HEK293 (cell line): ENCODE measurements around the gene PRIMA1.

Experiments
- CTCF ChIA-PET: fragments of 350-600 bp; formaldehyde crosslinking; extraction: SDS; loops from one replicate; lab custom pipeline; 2021; ENCODE audit warnings: antibody characterized with exemption; lab: Yijun Ruan, JAX
- POLR2A ChIA-PET: fragments of 300-600 bp; formaldehyde crosslinking; extraction: SDS; loops from one replicate; lab custom pipeline; 2020; ENCODE audit warnings: antibody characterized with exemption, inconsistent platforms; lab: Yijun Ruan, JAX
- H3K27ac ChIP-seq: fragments of 200-500 bp; sonication (Bioruptor generic); 2 replicates; pipeline ENCODE4 v1.5.1; 2014; ENCODE audit warnings: low read depth, low read length, control low read depth, inconsistent platforms; ENCODE audit errors: extremely low read depth
- H3K36me3 ChIP-seq, 2 experiments: fragments of 200-500 bp in 1 of 2; sonication (Bioruptor generic) in 1 of 2; 1 replicate in 1 of 2; 2 replicates in 1 of 2; pipeline ENCODE4 v1.5.1; 2014 to 2017; ENCODE audit warnings: inconsistent platforms in 2 of 2, low read length in 2 of 2; ENCODE audit not compliant: control insufficient read depth in 2 of 2, insufficient read depth in 1 of 2
- H3K4me1 ChIP-seq: fragments of 200-500 bp; sonication (Bioruptor generic); 2 replicates; pipeline ENCODE4 v1.5.1; 2014; ENCODE audit warnings: mild to moderate bottlenecking, low read length, inconsistent platforms; ENCODE audit not compliant: control insufficient read depth, insufficient read depth
- H3K4me3 ChIP-seq: 2 replicates; pipeline ENCODE4 v1.5.1; 2011; ENCODE audit warnings: low read depth, mild to moderate bottlenecking, control low read depth, low read length, moderate library complexity
- H3K9me3 ChIP-seq: fragments of 200-500 bp; sonication (Bioruptor generic); 2 replicates; pipeline ENCODE4 v1.5.1; 2014; ENCODE audit warnings: low read depth, low read length, inconsistent platforms; ENCODE audit not compliant: control insufficient read depth, insufficient read depth
- HOXC10 ChIP-seq: sonication (generic); formaldehyde crosslinking; IDR thresholded peaks from 2 replicates; pipeline ENCODE4 v1.8.1; 2023; ENCODE audit warnings: mild to moderate bottlenecking, missing genetic modification reagents
- MEIS1 ChIP-seq: sonication (generic); formaldehyde crosslinking; IDR thresholded peaks from 2 replicates; pipeline ENCODE4 v1.8.1; 2022; ENCODE audit warnings: missing genetic modification reagents, mild to moderate bottlenecking, borderline replicate concordance
- REST ChIP-seq: fragments of 450-650 bp; formaldehyde crosslinking; IDR thresholded peaks from 2 replicates; pipeline ENCODE4 v1.5.1; 2016; ENCODE audit warnings: missing biosample characterization, missing genetic modification characterization
- ZNF10 ChIP-seq: fragments of 450-650 bp; formaldehyde crosslinking; IDR thresholded peaks from 2 replicates; pipeline ENCODE4 v1.5.1; 2017; ENCODE audit warnings: missing biosample characterization, missing genetic modification characterization
- ZNF19 ChIP-seq: fragments of 450-650 bp; formaldehyde crosslinking; IDR thresholded peaks from 2 replicates; pipeline ENCODE4; 2016; ENCODE audit warnings: missing biosample characterization, missing genetic modification characterization, low read depth
- ZNF341 ChIP-seq: fragments of 450-650 bp; formaldehyde crosslinking; IDR thresholded peaks from 2 replicates; pipeline ENCODE4; 2016; ENCODE audit warnings: low read depth, missing biosample characterization, missing genetic modification characterization
- ZNF449 ChIP-seq: fragments of 450-650 bp; formaldehyde crosslinking; IDR thresholded peaks from 2 replicates; pipeline ENCODE4 v1.5.1; 2017; ENCODE audit warnings: missing biosample characterization, mild to moderate bottlenecking, missing genetic modification characterization, moderate library complexity
- ZNF473 ChIP-seq: fragments of 450-650 bp; formaldehyde crosslinking; IDR thresholded peaks from 2 replicates; pipeline ENCODE4 v1.5.1; 2017; ENCODE audit warnings: missing biosample characterization, missing genetic modification characterization
- ZNF48 ChIP-seq: fragments of 450-650 bp; formaldehyde crosslinking; IDR thresholded peaks from 2 replicates; pipeline ENCODE4 v1.5.1; 2016; ENCODE audit warnings: missing biosample characterization, missing genetic modification characterization
- ZNF626 ChIP-seq: fragments of 450-650 bp; sonication (Bioruptor Pico); formaldehyde crosslinking; IDR thresholded peaks from 2 replicates; pipeline ENCODE4 v1.5.1; 2018; ENCODE audit warnings: missing biosample characterization, missing genetic modification characterization, inconsistent platforms
- ZNF670 ChIP-seq: fragments of 450-650 bp; formaldehyde crosslinking; IDR thresholded peaks from 2 replicates; pipeline ENCODE4 v1.5.1; 2016; ENCODE audit warnings: missing biosample characterization, missing genetic modification characterization, low read depth
- TF ChIP-seq, protein P1 (sequence below): sonication (generic); formaldehyde crosslinking; IDR thresholded peaks from 2 replicates; pipeline ENCODE4 v1.8.1; 2022; ENCODE audit warnings: mild to moderate bottlenecking, moderate library complexity, missing genetic modification reagents

PRIMA1 gene

GRCh38 chr14:93701562-93701961 lies 86.7 kb downstream of the PRIMA1 start:
- H3K4me3 ChIP-seq, result no peak overlapping the region
- H3K36me3 ChIP-seq, result no peaks in the 10 kb centered on the region
- ChIA-PET CTCF (interaction anchor here (0.6 kb wide), 1 partner anchor 469 kb away, joined by 3 read pairs; no protein-coding TSS in a partner anchor), POLR2A (no interaction called here)
- 0 out of 2 replicates have a peak, but pooled peaks have one; percentile 18 for TF ChIP-seq ZNF449
- no peak for TF ChIP-seq REST (tag by site-specific recombination)
- no peaks in the 10 kb centered on the region for H3K4me1 ChIP-seq
- no peaks in the 10 kb centered on the region; the same call in 1 of the 2 replicates for H3K9me3 ChIP-seq
- no peak overlapping the region for H3K27ac ChIP-seq

- CTCF ChIA-PET, result interaction anchor here (0.7 kb wide), 1 partner anchor 230 kb away, joined by 3 read pairs; no protein-coding TSS in a partner anchor
- H3K36me3 ChIP-seq, result no peaks in the 10 kb centered on the region
- H3K4me1 ChIP-seq, result no peaks in the 10 kb centered on the region
- POLR2A ChIA-PET, result no interaction called here
- H3K4me3 ChIP-seq, result no peak overlapping the region
- no peaks in the 10 kb centered on the region; the same call in 1 of the 2 replicates for H3K9me3 ChIP-seq
- no peak for TF ChIP-seq ZNF10 (tag by site-specific recombination)
- no peak for TF ChIP-seq ZNF48 (tag by site-specific recombination)
- H3K27ac ChIP-seq, result no peak overlapping the region
These were observed 87.4 kb downstream of the PRIMA1 start for GRCh38 chr14:93700928-93701327.

- ChIA-PET POLR2A (no interaction called here), CTCF (no interaction called here)
- H3K4me1 ChIP-seq, result no peaks in the 10 kb centered on the region
- no peak overlapping the region for H3K4me3 ChIP-seq
- H3K36me3 ChIP-seq, result no peaks in the 10 kb centered on the region
- H3K27ac ChIP-seq, result no peak overlapping the region
- TF ChIP-seq MEIS1 (no peak), ZNF341 (tag by site-specific recombination) (no peak), HOXC10 (CRISPR knock-in tag) (no peak), ZNF670 (tag by site-specific recombination) (no peak), ZNF626 (tag by site-specific recombination) (no peak), ZNF473 (tag by site-specific recombination) (no peak), ZNF19 (no peak)
- TF ChIP-seq, protein P1, sequence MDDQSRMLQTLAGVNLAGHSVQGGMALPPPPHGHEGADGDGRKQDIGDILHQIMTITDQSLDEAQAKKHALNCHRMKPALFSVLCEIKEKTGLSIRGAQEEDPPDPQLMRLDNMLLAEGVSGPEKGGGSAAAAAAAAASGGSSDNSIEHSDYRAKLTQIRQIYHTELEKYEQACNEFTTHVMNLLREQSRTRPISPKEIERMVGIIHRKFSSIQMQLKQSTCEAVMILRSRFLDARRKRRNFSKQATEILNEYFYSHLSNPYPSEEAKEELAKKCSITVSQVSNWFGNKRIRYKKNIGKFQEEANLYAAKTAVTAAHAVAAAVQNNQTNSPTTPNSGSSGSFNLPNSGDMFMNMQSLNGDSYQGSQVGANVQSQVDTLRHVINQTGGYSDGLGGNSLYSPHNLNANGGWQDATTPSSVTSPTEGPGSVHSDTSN, result no peak
- H3K9me3 ChIP-seq, result no peaks in the 10 kb centered on the region
These were observed 94.4 kb downstream of the PRIMA1 start for GRCh38 chr14:93693914-93694313.
